ENCODE data around the gene HMGN4. TPM values are rescaled to one million over a fixed set of nuclear protein-coding genes. Genes with fewer than 3 reads are reported as not detected.
"Not testable (repeated sequence)": the region's sequence is repeated elsewhere in the genome, so short reads cannot be mapped to it uniquely, and the experiment has no call there.

Gene HMGN4
- total RNA-seq, 1 donor from 2014 or later: 20.6 TPM

DNA sequence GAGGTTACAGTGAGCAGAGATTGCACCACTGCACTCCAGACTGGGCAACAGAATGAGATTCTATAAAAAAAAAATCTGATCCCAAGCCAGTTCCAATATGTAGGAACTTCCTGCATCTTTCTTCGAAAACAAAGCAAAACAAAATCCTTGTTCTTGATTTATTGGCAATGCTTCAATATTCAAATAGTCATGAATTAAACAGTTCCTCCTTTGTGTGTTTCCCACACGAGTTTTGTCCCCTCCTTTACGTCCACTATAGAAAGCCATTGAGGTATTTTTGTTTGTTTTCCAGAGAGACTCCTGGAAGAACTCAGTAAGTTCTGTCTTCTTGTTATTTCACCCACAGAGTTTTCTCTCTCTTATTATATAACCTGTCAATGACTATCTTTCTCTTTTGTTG lies 30.5 kb upstream of the HMGN4 start:
- Histone ChIP-seq H3K4me3 (no peak overlapping the region), H3K27ac (no peak overlapping the region), H3K4me1 (no peaks in the 10 kb centered on the region), H3K9me3 (no peaks in the 10 kb centered on the region), H3K36me3 (no peaks in the 10 kb centered on the region), H3K27me3 (no peaks in the 10 kb centered on the region)
- TF ChIP-seq, protein P1, sequence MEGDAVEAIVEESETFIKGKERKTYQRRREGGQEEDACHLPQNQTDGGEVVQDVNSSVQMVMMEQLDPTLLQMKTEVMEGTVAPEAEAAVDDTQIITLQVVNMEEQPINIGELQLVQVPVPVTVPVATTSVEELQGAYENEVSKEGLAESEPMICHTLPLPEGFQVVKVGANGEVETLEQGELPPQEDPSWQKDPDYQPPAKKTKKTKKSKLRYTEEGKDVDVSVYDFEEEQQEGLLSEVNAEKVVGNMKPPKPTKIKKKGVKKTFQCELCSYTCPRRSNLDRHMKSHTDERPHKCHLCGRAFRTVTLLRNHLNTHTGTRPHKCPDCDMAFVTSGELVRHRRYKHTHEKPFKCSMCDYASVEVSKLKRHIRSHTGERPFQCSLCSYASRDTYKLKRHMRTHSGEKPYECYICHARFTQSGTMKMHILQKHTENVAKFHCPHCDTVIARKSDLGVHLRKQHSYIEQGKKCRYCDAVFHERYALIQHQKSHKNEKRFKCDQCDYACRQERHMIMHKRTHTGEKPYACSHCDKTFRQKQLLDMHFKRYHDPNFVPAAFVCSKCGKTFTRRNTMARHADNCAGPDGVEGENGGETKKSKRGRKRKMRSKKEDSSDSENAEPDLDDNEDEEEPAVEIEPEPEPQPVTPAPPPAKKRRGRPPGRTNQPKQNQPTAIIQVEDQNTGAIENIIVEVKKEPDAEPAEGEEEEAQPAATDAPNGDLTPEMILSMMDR (IDR thresholded peaks at IDR 0.05): no peak
- intact Hi-C loops (cut with DNase I): no loop called here
- no peak for DNase-seq (ENCODE audit: low spot score in 2 of 2)

DNA sequence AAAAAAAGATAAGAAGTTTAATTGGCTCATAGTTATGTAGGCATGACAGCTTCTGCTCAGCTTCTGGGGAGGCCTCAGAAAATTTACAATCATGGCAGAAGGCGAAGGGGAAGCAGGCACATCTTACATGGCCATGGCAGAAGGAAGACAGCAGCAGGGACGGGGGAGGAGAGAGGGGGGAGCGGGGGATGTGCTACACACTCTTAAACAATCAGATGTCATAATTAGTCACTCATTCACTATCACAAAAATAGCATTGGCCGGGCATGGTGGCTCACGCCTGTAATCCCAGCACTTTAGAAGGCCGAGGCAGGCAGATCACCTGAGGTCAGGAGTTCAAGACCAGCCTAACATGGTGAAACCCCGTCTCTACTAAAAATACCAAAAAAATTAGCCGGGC lies 27.1 kb upstream of the HMGN4 start:
- H3K27me3 ChIP-seq; DNase-seq (ENCODE audit: low spot score in 2 of 2); H3K4me1 ChIP-seq; H3K36me3 ChIP-seq; H3K27ac ChIP-seq; H3K4me3 ChIP-seq; H3K9me3 ChIP-seq; intact Hi-C loops (cut with DNase I): not testable (repeated sequence)

DNA sequence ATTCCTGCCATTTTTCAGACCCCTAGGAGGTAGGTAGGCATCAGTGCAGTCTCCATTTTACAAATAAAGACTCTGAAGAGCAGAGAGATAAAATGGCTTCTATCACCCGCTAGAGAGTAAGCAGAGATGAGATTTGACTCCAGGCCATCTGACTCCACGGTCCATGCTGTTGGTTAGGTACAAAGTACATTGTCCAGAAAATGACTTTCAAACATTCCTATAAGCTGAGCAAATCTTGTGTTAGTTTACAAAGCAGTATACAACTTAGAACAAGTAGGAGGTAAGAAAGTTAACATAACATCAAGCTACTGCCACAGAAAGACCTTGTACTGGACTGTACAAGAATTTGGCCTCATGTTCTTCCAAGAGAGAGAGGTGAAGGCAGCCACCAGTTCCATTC lies 23.2 kb upstream of the HMGN4 start:
- no peaks in the 10 kb centered on the region for H3K9me3 ChIP-seq
- intact Hi-C loops (cut with DNase I): no loop called here
- no peak overlapping the region for H3K4me3 ChIP-seq
- no peaks in the 10 kb centered on the region for H3K27me3 ChIP-seq
- TF ChIP-seq, protein P1 (IDR thresholded peaks at IDR 0.05): no peak
- DNase-seq (ENCODE audit: low spot score in 2 of 2): no peak
- no peaks in the 10 kb centered on the region for H3K36me3 ChIP-seq
- H3K27ac ChIP-seq: no peak overlapping the region
- H3K4me1 ChIP-seq: no peaks in the 10 kb centered on the region

DNA sequence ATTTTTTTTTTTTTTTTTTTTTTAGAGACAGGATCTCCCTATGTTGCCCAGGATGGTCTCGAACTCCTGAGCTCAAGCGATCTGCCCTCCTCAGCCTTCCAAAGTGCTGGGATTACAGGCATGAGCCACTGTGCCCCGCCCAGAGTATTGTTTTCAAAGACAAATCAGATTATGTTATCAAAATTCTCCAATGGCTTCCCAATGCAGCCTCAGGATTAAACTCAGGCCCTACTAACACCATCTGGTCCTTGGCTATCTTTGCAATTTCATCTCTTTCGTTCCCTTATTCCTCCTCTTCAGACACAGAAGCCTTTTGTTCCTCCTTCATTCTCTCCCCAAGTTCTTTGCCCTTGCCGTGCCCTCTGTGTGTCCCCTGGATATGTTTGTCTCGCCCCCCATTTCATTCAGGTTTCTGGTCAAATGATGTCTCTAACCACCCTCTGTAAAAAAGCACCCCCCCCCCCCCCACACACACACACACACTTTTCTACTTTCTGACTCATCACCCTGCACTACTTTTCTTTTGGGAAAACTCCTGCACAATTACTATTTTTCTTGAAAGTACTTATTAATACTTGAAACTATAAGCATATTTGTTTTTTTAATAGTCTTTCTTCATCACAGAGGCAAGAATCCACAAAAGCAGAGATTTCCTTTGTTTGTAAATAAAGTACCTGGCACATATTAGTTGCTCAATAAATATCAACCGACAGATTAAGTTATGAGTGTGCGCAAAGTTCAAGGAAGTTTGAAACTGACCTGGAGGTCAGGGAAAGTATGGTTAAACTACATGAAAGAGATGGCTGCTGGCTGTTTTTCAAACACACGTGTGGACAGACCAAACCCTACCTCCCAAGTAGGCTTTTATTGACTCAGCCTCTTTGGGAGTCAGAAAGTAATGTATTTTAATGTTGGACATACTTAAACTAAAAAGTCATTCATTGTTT lies 21.4 kb upstream of the HMGN4 start:
- Histone ChIP-seq H3K4me3 (no peak overlapping the region), H3K9me3 (no peaks in the 10 kb centered on the region), H3K4me1 (peaks cover under 1 to 3% of the 10 kb centered on the region in 2 donors), H3K27me3 (no peaks in the 10 kb centered on the region), H3K36me3 (no peaks in the 10 kb centered on the region), H3K27ac (no peak overlapping the region)
- intact Hi-C loops (cut with DNase I): no loop called here
- no peak for DNase-seq (ENCODE audit: low spot score in 2 of 2)
- TF ChIP-seq, protein P1 (IDR thresholded peaks at IDR 0.05): no peak

DNA sequence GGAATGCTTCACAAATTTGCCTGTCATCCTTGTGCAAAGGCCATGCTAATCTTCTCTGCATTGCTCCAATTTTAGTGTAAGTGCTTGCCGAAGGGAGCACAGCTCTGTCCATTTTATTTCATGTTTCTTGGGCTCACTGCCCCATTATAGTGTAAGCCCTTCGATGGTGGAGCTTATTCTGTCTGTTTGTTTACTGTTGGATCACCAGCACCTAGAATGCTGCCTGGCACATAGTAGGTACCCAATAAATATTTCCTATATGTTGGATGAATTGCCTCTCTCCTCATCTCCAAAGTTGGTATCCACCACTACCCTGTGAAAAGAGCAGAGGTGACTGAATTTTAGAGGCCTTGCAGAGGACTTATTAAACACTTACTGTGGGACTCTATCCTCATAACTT lies 18.8 kb upstream of the HMGN4 start:
- TF ChIP-seq, protein P1 (IDR thresholded peaks at IDR 0.05): no peak
- Histone ChIP-seq H3K4me1 (peaks cover 3 to 10% of the 10 kb centered on the region in 2 donors), H3K4me3 (no peak overlapping the region), H3K9me3 (no peaks in the 10 kb centered on the region), H3K27me3 (no peaks in the 10 kb centered on the region), H3K36me3 (no peaks in the 10 kb centered on the region), H3K27ac (no peak overlapping the region)
- DNase-seq (ENCODE audit: low spot score in 2 of 2): peak in 1 of 2 donors; percentile 15
- intact Hi-C loops (cut with DNase I): no loop called here

DNA sequence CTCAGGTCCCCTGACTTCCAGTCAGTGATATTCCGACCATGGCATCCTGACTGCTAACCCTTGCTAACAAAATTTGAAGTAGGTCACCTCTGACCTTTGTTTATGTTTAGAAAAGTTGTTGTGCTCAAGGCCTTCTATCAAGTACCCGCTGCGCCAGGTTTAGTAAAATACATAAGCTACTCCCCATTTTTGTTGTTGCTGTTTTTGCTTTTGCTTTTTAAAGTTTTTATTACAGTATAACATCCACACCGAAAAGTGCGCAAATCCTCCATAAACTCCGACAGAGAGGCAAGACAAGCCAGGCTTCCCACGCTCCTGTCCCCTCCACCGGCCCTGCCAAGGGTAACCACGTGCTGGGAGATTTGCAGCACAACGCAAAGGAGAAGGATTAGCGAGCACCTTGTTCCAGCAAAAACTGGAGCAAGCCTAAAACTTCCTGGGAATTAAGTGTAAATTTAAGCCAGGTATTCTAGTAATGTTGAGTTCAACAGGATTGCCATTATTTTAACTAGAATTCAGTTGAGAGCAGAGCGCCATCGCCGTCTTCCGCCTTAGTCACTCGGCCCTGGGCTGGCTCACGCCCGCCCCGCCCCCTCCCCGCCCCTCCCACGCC lies 17.8 kb upstream of the HMGN4 start:
- no peaks in the 10 kb centered on the region for H3K9me3 ChIP-seq
- no peak for DNase-seq (ENCODE audit: low spot score in 2 of 2)
- peaks cover 3 to 10% of the 10 kb centered on the region in 2 donors for H3K4me1 ChIP-seq
- intact Hi-C loops (cut with DNase I): loop anchor here (1.0 to 5.0 kb wide), 8 partner anchors 46 to 958 kb away; partner anchors contain the start of gene BTN2A2
- peak overlapping the region; percentile 56 to 75 for H3K4me3 ChIP-seq
- no peaks in the 10 kb centered on the region for H3K27me3 ChIP-seq
- peak overlapping the region; percentile 98 to 99 for H3K27ac ChIP-seq
- TF ChIP-seq, protein P1 (IDR thresholded peaks at IDR 0.05): no peak
- H3K36me3 ChIP-seq: no peaks in the 10 kb centered on the region

All from ascending aorta (tissue), 2 donors.